ENCODE data around the gene PCIF1. TPM values are rescaled to one million over a fixed set of nuclear protein-coding genes. Genes with fewer than 3 reads are reported as not detected.

Gene PCIF1
- total and polyA plus RNA-seq, 8 donors, result 26.1 to 50.8 (median 44.0) TPM

DNA sequence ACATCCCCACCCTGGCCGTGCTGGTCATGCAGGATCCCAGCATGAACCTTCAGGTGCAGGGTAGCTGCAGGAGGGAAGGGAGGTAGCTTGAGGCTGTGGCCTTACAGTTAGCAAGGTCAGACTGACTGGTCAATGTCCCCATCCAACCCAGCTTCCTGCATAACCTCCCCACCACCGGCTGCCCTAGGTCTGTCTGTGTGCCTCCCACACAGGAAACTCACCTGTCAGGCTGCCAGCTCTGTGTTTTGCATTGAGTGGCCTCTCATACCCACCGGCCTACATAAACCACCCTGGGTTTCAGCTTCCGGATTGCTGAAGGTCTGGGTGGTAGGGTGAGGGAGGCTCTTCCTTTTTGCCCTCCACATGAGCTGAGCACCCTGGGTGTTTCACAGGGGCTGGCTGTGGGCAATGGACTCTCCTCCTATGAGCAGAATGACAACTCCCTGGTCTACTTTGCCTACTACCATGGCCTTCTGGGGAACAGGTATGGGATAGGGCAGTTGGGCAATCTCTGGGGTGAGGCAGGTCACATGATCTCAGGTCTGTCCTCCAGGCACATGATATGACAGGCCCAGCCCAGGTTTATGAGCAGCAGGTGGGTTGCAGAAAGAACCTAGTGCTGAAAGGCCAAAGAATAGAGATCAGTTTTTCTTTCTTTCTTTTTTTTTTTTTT is 41.5 kb upstream of the PCIF1 start:
- H3K4me1 ChIP-seq, result peaks cover 10 to 42% of the 10 kb centered on the region in 2 donors
- DNase-seq, result peak in 1 of 4 donors; percentile 52
- peak overlapping the region in 1 of 2 donors; percentile 97 for H3K4me3 ChIP-seq
- TF ChIP-seq, protein P1, sequence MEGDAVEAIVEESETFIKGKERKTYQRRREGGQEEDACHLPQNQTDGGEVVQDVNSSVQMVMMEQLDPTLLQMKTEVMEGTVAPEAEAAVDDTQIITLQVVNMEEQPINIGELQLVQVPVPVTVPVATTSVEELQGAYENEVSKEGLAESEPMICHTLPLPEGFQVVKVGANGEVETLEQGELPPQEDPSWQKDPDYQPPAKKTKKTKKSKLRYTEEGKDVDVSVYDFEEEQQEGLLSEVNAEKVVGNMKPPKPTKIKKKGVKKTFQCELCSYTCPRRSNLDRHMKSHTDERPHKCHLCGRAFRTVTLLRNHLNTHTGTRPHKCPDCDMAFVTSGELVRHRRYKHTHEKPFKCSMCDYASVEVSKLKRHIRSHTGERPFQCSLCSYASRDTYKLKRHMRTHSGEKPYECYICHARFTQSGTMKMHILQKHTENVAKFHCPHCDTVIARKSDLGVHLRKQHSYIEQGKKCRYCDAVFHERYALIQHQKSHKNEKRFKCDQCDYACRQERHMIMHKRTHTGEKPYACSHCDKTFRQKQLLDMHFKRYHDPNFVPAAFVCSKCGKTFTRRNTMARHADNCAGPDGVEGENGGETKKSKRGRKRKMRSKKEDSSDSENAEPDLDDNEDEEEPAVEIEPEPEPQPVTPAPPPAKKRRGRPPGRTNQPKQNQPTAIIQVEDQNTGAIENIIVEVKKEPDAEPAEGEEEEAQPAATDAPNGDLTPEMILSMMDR (IDR thresholded peaks at IDR 0.05), result no peak
- no peak for ATAC-seq
- no peaks in the 10 kb centered on the region for H3K9me3 ChIP-seq
- no peaks in the 10 kb centered on the region for H3K27me3 ChIP-seq
- intact Hi-C loops (cut with DNase I), result no loop called here
- H3K27ac ChIP-seq, result peak overlapping the region in 1 of 2 donors; percentile 85
- H3K36me3 ChIP-seq, result peaks cover 0 to 58% of the 10 kb centered on the region in 2 donors

DNA sequence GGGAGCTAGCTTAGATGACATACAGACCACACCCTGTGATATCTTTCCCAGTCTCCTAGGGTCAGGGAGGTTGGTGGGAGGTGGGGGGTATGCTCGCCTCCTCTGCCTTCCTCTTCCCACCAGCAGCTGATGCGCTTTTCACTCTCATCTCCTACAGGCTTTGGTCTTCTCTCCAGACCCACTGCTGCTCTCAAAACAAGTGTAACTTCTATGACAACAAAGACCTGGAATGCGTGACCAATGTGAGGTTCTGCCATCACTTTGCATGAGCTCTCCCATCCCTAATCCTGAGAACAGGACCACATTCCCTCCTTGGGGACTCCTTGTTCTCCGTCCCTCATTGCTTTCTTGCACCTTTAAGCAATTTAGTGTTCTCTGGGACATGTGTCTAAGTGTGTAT is 40.7 kb upstream of the PCIF1 start:
- Histone ChIP-seq H3K36me3 (peaks cover 0 to 63% of the 10 kb centered on the region in 2 donors), H3K27me3 (no peaks in the 10 kb centered on the region), H3K4me1 (peaks cover 10 to 42% of the 10 kb centered on the region in 2 donors), H3K4me3 (no peak overlapping the region), H3K9me3 (no peaks in the 10 kb centered on the region), H3K27ac (no peak overlapping the region)
- TF ChIP-seq, protein P1 (IDR thresholded peaks at IDR 0.05), result no peak
- intact Hi-C loops (cut with DNase I), result no loop called here
- no peak for ATAC-seq
- DNase-seq, result peak in 1 of 4 donors; percentile 9

DNA sequence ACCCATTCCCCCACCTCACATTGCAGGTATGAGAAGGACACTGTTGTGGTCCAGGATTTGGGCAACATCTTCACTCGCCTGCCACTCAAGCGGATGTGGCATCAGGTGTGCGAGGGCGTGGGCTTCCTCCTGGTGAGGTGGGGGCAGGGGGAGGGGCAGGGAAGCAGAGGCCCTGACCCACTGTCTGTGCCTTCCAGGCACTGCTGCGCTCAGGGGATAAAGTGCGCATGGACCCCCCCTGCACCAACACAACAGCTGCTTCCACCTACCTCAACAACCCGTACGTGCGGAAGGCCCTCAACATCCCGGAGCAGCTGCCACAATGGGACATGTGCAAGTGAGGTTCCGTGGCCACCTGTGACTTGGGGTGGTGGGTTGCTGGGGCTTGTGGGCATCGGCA is 39.7 kb upstream of the PCIF1 start:
- Histone ChIP-seq H3K9me3 (no peaks in the 10 kb centered on the region), H3K4me1 (peaks cover 10 to 36% of the 10 kb centered on the region in 2 donors), H3K4me3 (no peak overlapping the region), H3K36me3 (peaks cover 0 to 73% of the 10 kb centered on the region in 2 donors), H3K27ac (no peak overlapping the region), H3K27me3 (no peaks in the 10 kb centered on the region)
- intact Hi-C loops (cut with DNase I), result no loop called here
- ATAC-seq (no peak), DNase-seq (peak in 1 of 4 donors; percentile 57)
- TF ChIP-seq, protein P1 (IDR thresholded peaks at IDR 0.05), result no peak

DNA sequence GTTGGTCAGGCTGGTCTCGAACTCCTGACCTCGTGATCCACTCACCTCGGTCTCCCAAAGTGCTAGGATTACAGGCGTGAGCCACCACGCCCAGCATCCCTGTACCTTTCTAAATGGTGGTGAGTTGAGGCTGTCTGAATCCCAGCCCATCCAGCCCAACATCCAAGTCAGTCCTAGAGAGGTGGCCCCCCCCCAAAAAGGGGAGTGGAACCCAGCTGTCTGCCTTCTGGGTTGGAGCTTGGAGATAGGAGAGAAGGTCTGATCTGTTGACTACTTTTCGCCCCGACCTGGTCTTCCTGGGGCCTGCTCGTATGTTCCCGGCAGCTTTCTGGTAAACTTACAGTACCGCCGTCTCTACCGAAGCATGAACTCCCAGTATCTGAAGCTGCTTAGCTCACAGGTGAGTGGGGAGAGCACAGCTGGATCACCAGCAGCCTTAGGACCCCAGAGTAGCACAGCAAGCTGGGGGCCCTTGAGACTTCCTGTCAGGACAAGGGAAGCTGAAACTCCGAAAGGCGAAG is 37.8 kb upstream of the PCIF1 start:
- H3K36me3 ChIP-seq, result peaks cover 0 to 91% of the 10 kb centered on the region in 2 donors
- TF ChIP-seq, protein P1 (IDR thresholded peaks at IDR 0.05), result no peak
- H3K27me3 ChIP-seq, result no peaks in the 10 kb centered on the region
- no peaks in the 10 kb centered on the region for H3K9me3 ChIP-seq
- H3K27ac ChIP-seq, result no peak overlapping the region
- H3K4me3 ChIP-seq, result no peak overlapping the region
- ATAC-seq (no peak), DNase-seq (peak in 1 of 4 donors; percentile 14)
- H3K4me1 ChIP-seq, result peaks cover 9 to 23% of the 10 kb centered on the region in 2 donors
- intact Hi-C loops (cut with DNase I), result no loop called here

DNA sequence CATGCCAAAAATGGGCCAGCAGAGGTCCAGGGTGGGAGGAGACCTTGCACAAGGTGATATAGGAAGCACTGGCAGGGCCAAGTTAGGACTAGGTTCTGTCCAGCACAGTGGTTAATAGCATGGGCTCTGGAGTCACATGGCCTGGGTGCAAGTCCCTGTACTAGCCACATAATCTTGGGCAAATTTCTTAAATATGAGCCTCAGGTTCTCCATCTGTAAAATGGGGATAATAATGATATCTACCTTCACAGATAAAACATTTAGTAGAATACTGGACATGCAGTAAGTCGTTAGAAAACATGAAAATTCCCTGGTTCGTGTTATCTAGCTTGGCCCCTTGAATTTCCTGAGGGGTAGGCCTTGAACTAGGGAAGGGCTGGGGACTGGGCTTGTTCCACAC is 37.2 kb upstream of the PCIF1 start:
- TF ChIP-seq, protein P1 (IDR thresholded peaks at IDR 0.05), result no peak
- DNase-seq (no peak), ATAC-seq (no peak)
- intact Hi-C loops (cut with DNase I), result no loop called here
- Histone ChIP-seq H3K4me3 (no peak overlapping the region), H3K4me1 (peaks cover 4 to 18% of the 10 kb centered on the region in 2 donors), H3K9me3 (no peaks in the 10 kb centered on the region), H3K27ac (no peak overlapping the region), H3K27me3 (no peaks in the 10 kb centered on the region), H3K36me3 (peaks cover 0 to 97% of the 10 kb centered on the region in 2 donors)
